CD4-positive, alpha-beta T cell treated with Interferon gamma for 1 hour (primary cell): ENCODE data around the gene MAGEF1.
A peak's percentile ranks its signal among the peaks of the same experiment; 100 is the strongest.

ENCODE experiments used
- DNase-seq: peaks from one replicate; pipeline ENCODE4 v3.0.0-alpha.2; 2020

MAGEF1 gene

GRCh38 chr3:184687363-184688015 lies 24.4 kb downstream of the MAGEF1 start:
- DNase-seq: peak; percentile 38

GRCh38 chr3:184685646-184686045 lies 26.2 kb downstream of the MAGEF1 start:
- DNase-seq: no peak

GRCh38 chr3:184685055-184685454 lies 26.8 kb downstream of the MAGEF1 start:
- no peak for DNase-seq

GRCh38 chr3:184683900-184684560 lies 27.8 kb downstream of the MAGEF1 start:
- DNase-seq: no peak

GRCh38 chr3:184683234-184683633 lies 28.6 kb downstream of the MAGEF1 start:
- DNase-seq: no peak

- DNase-seq: no peak
Measured at GRCh38 chr3:184682671-184683070, 29.2 kb downstream of the MAGEF1 start.

GRCh38 chr3:184680385-184681345 lies 31.2 kb downstream of the MAGEF1 start:
- no peak for DNase-seq

GRCh38 chr3:184679056-184679816 lies 32.6 kb downstream of the MAGEF1 start:
- DNase-seq: no peak

- DNase-seq: no peak
Measured at GRCh38 chr3:184678317-184679055, 33.4 kb downstream of the MAGEF1 start.

GRCh38 chr3:184677344-184678316 lies 34.2 kb downstream of the MAGEF1 start:
- DNase-seq: no peak

- peak; percentile 55 for DNase-seq
Measured at GRCh38 chr3:184676927-184677326, 34.9 kb downstream of the MAGEF1 start.

- no peak for DNase-seq
Measured at GRCh38 chr3:184674626-184675025, 37.2 kb downstream of the MAGEF1 start.

- no peak for DNase-seq
Measured at GRCh38 chr3:184672977-184673870, 38.6 kb downstream of the MAGEF1 start.

- DNase-seq: no peak
Measured at GRCh38 chr3:184672335-184672734, 39.5 kb downstream of the MAGEF1 start.

GRCh38 chr3:184670091-184670602 lies 41.7 kb downstream of the MAGEF1 start:
- DNase-seq: no peak

- DNase-seq: no peak
Measured at GRCh38 chr3:184669578-184669977, 42.3 kb downstream of the MAGEF1 start.

GRCh38 chr3:184666442-184666841 lies 45.4 kb downstream of the MAGEF1 start:
- DNase-seq: no peak

GRCh38 chr3:184665101-184665500 lies 46.8 kb downstream of the MAGEF1 start:
- DNase-seq: no peak

GRCh38 chr3:184663756-184664155 lies 48.1 kb downstream of the MAGEF1 start:
- no peak for DNase-seq
